ENCODE measurements around the gene HAUS7.

- TF ChIP-seq CTCF (conservative IDR thresholded peaks at IDR 0.05; ENCODE audit: low read length) (no peak), EZH2phosphoT487 (IDR thresholded peaks at IDR 0.05; ENCODE audit: borderline replicate concordance, low read depth, low read length) (no peak)
Observed at GRCh38 chrX:153410888-153411254, 59.5 kb downstream of the HAUS7 start.
